NCI-H146 treated with DMSO at 0.1 percent for 48 hours (cell line): ENCODE data around the gene PMF1.

Source experiments
- DNase-seq: peaks from one replicate; lab custom pipeline; 2025; ENCODE audit not compliant: unreplicated experiment; lab: John Stamatoyannopoulos, UW

The PMF1 gene

DNA sequence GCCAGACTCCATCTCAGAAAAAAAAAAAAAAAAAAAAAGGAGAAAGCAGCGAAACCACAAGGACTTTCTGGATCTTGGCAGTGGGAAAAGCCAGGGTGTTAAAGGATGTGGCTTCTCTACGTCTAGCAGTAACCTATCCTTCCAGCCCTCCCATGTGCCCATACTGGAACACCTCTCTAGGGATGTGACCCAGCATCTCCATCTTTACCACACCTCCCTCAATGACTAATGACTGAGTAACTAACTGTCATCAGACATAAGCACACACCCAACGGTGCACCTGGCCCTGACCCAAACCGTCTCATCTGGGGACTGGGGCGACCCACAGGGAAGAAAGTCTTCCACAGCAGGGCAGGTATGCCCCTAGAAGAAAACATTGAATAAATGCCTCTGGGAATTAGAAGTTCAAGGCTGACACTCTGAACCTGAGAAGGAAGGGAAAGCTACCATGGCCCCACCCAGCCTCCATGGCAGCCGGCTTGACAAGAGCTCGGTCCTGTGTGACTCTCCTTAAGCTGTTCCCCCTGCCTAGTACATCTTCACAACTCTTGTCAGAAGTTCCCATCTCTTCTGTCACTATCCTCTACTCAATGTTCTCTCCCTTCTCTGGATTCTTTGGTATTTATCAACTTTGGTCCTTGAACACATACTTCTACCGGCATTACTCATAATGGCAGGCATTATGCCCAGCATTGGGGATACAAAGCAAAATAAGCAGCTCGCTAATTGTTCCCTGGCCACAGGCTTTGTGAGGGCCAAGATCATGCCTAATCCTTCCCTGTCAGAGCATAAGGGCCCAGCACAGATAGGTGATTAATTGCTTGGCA, 49.9 kb downstream of the PMF1 start:
- DNase-seq = no peak

DNA sequence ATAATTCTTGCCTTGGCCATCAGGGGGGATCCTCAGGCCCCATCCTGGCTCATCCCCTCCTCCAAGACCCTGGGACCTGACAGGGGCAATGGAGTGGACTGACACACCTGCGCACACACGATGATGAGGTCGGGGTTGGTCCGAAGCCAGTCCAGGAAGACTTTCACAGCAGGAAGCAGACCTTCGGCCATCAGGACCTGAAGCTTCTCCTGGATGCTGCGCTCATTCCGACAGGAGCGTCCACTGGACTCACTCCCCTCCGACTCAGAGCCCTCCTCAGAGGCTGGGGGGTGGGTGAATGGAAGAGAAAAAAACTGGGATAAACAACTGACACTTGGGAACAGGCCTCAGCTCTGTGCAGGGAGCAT, 50.5 kb downstream of the PMF1 start:
- DNase-seq = no peak

DNA sequence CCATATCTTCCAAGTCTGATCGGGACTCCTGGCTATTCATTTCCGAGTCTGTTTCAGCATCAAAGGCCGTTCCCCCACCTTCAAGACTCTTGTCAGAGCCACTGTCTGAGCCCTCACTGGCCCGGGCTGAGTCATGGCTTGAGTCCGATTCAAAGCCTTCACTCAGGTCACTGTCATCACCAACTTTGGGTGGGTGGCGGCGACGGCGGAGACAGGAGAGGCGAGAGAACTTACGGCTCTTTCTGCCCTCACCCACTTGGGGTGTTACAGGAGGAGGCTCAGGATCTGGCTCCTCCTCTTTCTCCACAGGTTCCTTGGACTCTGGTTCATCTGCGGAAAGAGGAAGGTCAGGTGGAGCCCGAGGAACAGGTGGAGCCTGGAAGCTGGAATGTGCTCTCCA, 53.2 kb downstream of the PMF1 start:
- DNase-seq = no peak

DNA sequence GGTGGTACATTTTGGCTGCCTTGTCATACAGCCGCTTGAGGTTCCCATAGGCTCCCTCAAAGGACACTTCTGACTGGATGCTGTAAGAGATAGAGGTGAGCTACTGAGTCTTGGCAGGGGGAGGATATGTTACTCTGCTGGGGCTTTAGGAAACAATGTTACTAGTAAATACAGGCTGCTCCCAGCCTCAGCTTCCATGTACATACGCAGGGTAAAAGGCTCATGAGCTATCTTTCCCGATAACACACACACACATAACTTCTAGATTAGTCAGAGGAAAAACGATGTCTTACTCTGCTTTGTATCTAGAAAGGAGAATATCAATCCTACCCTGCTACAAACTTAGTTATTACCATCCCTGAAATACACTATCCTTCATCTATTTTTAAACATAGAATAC, 55.5 kb downstream of the PMF1 start:
- DNase-seq = no peak

DNA sequence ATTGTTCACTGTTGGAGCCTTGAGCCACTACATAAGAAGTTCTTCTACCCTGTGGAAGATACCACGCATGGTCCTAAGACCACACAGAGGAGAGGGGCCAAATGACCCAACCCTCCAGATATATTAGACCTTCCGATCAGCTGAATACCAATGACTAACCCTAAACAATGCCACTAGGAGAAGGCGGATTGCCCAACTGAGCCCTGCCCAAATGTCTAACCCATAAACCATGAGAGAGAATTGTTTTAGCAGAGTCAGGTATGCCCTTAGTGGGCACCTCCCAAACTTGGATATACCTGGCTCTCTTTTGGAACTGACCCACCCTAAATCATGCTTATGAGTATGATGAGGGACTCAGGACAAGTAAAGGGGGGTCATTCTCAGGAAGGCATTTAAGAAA, 57.5 kb downstream of the PMF1 start:
- no peak for DNase-seq

DNA sequence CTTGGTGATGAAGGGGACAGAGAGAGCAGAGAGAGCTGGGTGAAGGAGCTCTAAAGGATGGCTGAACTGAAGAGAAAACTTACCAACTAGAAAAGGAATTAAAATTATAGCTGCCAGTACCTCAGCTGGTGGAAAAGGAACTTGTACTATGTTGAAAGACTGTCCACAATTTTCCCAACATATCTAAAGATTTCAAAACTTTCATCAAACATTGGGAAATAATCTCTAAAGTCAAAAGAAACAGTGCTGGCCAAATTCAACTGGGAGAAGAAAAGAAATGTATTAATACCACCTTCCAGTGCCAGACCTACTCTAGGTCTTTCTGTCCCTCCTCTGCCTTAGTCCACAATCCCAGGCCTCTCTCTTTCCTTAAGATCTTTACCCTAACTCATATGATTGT, 63.7 kb downstream of the PMF1 start:
- no peak for DNase-seq

DNA sequence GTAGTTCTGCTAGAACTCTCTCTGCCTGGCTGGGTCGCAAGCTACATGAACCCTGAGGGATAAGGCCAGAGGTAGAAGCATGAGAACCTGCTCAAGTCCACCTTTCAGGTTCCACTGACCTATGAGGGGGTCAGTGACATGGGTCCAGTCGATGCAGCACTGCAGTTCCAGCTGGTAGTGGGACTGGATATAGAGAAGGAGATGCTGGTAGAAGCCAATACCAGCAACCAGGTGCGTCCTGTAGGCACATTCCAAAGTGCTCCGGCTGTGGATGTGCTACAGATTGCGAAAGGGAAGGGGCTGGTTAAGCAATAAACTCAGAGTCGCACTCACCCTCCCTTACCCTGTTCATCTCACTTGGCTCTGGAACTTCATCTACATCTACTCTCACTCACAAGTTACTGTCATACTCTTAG, 64.2 kb downstream of the PMF1 start:
- DNase-seq = no peak

DNA sequence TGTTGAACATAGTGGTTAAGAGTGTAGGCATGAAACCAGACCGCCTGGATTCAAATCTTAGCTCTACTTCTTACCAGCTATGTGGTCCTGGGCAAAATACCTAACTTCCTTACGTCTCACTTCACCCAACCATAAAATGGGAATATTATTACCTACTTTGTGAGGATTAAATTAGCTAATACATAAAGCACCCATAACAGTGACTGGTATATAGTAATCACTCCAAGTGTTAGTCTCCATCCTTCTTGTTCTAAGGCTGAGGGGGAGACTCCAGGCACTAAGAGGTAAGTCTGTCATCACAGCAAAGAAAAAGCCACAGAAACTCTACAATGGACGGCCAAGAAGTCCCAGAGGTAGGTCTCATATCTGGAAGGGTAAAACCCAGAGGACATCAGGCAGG, 67.0 kb downstream of the PMF1 start:
- DNase-seq = no peak

DNA sequence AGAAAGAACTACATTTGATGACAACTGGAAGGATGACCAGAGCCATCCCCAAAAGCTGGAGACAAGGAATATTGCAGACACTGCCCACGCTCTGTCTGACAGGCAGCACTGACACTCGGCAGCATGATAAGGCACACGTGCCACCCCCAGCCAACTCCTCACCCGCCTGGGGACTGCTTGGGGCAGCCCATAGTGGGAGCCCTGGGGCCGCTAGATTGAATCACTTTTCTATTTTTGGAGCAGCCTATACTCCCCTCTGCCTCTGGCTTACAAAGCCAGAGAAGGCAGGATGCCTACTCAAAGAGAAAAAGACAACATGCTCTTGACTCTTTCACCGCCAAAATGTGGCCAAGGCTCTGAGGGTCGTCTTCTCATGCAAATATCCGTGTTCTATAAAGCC, 68.5 kb downstream of the PMF1 start:
- DNase-seq = no peak

DNA sequence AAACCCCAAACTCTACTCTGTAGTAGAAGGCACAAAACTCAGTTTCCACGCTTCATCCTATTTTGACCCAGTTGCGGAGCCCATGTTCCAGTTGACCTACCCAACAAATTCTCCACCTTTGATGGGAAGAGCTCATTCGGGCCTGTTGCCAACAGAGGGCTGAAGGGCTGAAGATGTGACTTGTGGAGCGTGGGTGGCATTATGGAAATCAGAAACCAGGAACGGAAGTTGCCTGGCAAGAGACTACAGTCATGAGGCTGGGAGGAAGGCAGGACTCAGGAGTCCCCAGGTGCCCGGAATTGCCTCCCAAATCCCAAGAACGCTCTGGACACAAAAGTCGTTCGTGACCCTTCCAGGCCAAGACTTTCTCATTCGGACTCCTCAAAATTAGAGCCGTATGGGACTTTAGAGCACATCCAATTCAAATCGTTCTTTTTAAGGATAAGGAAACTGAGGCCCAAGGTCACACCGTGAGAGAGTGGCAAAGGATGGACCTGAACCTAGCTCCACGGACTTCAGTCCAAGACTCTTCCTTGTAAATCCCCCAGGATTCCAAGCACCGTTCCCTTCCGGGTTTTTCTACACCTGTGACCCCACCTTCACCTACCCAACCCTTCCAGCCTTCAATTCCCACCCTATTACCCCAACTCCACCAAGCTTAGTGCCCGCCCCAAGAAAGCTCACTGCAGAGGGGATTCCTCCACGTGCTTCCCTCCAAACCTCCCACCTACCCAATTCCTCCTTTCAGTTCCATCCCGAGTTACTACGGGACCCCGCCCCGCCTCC, 69.1 kb downstream of the PMF1 start:
- DNase-seq = peak; percentile 66

DNA sequence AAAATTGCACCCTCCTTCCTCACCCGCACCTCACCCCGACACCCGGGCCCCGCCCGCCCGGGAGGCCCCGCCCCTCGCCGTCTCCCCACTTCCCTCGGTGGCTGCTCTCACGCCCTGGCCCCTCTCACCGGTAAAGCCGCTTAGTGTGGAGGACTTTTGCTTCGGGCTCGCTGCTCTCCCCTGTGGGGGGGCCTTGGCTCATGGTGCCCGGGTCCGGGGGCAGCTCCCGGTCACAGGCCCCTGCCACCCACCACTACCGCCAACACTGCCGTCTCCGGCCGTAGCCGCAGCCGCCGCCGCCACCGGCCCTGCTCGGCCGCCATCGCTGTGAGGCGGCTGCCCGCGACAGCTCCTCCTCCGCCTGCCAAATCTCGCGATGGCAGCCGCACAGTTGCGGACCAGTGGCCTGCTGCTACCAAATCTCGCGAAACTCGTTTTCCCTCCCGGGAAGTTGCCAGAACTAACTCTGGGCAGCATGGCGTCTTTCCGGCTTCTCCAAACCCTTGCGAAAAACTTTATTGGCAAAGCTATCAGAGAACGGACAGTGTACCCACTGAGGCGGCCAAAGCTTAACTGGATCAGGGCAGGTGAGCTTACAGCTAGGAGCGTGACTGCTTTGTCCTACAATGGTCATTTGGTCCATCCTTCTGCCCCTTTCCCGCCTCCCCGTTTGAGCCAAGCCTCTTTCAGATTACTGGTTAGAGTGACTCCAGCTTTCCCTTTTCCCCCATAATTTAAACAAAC, 69.8 kb downstream of the PMF1 start, which contains the start of gene SMG5:
SMG5 (minus strand) TSS at position 347 of the 744 bp plus-strand sequence; CDS start at position 202, 145 bp downstream.
- peak; percentile 93 for DNase-seq

DNA sequence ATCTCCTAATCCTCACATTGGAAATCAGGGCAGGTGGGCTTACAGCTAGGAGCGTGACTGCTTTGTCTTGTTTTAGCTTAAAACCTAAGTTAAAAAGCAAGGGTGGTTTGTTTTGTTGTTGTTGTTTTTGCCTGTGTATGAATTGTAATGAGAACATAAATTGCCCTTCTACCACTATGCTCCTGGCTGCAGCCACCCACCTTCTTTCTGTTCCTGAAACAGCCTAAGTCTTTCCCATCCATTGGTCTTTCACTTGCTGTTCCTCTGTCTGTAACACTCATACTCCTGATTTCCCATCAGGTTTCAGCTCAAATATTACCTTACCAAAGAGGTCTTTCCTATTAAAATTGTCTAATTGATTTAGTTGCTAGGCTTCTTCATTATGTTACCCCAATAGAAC, 70.7 kb downstream of the PMF1 start:
- DNase-seq = no peak

DNA sequence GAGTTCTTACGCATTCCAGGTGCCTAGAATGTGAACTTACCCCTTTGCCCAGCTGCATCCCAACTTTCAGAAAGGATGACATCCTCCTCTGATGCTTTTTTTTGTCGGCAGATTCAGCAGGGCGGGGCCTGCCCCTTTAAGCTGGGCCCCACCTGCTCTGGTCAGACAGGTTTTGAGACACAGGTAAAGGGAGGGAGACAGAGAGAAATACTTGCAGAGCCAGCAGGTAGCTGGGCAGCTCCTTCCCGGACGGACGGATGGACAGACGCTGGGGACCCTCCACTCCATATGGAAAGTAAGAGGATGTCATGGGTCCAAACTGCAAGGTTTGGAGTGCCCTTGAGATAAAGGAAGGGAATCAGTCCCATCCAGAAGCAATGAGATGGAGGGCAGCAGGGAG, 71.3 kb downstream of the PMF1 start, which contains the start of gene TMEM79:
TMEM79 (plus strand) TSS at position 214 of the 400 bp plus-strand sequence. CDS start 902 bp downstream, outside the sequence.
- no peak for DNase-seq

DNA sequence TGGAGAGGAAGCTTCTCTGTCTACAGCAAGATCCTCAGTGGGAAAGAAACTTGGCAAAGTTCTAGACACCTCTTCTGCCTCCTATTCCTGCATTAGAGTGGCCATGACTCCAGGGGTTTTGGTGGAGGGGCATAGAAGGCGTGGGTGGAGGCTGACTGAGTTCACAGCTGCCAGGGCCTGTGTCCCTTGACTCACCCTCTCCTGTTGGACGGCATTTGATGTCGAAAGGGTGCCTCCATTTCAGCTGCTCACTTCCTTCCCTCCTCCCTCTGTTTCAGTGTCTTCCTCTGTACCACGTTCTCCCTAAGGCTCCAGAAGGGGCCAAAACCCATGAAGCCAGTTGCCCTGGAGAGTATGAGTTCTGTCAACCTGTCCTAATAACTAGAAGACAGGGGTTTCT, 72.0 kb downstream of the PMF1 start:
- DNase-seq = no peak

DNA sequence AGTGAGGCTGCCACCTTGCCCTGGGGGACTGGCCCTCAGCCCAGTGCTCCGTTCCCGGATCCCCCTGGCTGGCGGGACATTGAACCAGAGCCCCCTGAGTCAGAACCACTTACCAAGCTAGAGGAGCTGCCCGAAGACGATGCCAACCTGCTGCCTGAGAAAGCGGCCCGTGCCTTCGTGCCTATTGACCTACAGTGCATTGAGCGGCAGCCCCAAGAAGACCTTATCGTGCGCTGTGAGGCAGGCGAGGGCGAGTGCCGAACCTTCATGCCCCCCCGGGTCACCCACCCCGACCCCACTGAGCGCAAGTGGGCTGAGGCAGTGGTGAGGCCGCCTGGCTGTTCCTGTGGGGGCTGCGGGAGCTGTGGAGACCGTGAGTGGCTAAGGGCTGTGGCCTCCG, 72.6 kb downstream of the PMF1 start:
- DNase-seq = no peak

DNA sequence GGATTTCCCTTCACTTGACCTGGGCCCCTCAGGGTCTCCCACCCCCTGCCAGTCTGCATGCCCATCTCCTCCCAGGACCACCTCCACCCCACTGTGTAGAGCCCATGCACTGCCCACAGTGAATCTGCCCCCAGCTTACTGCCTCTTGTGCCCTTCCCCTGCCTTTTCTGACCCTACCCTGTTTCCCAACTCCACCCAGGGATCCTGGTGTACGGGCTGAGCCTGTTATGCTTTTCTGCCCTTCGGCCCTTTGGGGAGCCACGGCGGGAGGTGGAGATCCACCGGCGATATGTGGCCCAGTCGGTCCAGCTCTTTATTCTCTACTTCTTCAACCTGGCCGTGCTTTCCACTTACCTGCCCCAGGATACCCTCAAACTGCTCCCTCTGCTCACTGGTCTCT, 73.3 kb downstream of the PMF1 start:
- no peak for DNase-seq
